Sigmoid colon (tissue), 4 donors: ENCODE data around the gene PRTG.

Experiments
- EP300 ChIP-seq, 4 donors: sonication (generic); formaldehyde crosslinking; IDR thresholded peaks; one replicate each; pipeline ENCODE4 v1.6.1; 2017; ENCODE audit warnings: antibody characterized with exemption in 4 of 4
- POLR2A ChIP-seq, 2 donors: fragments of 450-650 bp; IDR thresholded peaks; one replicate each; pipeline ENCODE4 v1.6.1; 2016; ENCODE audit warnings: antibody characterized with exemption in 2 of 2, mild to moderate bottlenecking in 2 of 2, moderate library complexity in 2 of 2
- POLR2AphosphoS5 ChIP-seq, 4 donors: sonication (generic); formaldehyde crosslinking; IDR thresholded peaks; one replicate each; pipeline ENCODE4 v1.6.1; 2017; ENCODE audit warnings: antibody characterized with exemption in 4 of 4
- TF ChIP-seq, protein P1 (sequence below), 4 experiments: fragments of 450-650 bp in 3 of 4; fragments of 200-600 bp in 1 of 4; IDR thresholded peaks; one replicate each; pipeline ENCODE4 v1.5.1; 2016 to 2019; ENCODE audit warnings: antibody characterized with exemption in 4 of 4, mild to moderate bottlenecking in 3 of 4, moderate library complexity in 2 of 4

DNA sequence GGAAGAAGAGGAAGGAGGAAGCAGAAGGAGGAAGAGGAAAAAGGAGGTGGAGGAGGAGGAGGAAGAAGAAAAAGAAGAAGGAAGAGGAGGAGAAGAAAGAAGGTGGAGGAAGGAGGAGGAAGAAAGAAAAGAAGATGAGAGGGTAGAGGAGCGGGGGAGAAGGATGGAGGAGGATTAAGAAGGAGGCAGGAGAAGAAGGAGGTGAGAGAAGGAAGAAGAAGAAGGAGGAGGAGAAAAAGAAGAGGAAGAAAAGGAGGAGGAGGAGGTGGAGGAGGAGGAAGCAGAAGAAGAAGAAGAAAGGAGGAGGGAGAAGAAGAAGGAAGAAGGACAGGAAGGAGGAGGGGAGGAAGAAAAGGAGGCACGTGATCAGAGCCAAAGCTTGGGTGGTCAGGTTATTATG, 37.3 kb upstream of the PRTG start:
- TF ChIP-seq, protein P1, sequence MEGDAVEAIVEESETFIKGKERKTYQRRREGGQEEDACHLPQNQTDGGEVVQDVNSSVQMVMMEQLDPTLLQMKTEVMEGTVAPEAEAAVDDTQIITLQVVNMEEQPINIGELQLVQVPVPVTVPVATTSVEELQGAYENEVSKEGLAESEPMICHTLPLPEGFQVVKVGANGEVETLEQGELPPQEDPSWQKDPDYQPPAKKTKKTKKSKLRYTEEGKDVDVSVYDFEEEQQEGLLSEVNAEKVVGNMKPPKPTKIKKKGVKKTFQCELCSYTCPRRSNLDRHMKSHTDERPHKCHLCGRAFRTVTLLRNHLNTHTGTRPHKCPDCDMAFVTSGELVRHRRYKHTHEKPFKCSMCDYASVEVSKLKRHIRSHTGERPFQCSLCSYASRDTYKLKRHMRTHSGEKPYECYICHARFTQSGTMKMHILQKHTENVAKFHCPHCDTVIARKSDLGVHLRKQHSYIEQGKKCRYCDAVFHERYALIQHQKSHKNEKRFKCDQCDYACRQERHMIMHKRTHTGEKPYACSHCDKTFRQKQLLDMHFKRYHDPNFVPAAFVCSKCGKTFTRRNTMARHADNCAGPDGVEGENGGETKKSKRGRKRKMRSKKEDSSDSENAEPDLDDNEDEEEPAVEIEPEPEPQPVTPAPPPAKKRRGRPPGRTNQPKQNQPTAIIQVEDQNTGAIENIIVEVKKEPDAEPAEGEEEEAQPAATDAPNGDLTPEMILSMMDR (IDR thresholded peaks at IDR 0.05), result no peak
- no peak for TF ChIP-seq POLR2A (IDR thresholded peaks at IDR 0.05)
- no peak for TF ChIP-seq EP300 (IDR thresholded peaks at IDR 0.05)
- no peak for TF ChIP-seq POLR2AphosphoS5 (IDR thresholded peaks at IDR 0.05)
